PC-9 (cell line): Measurements from ENCODE around the gene ZNF692. TPM values are rescaled to one million over a fixed set of nuclear protein-coding genes. Genes with fewer than 3 reads are reported as not detected.

Source experiments
- BruUV-seq: library from RNA; stranded (reverse); fragments of 400-500 nt; replicated peaks from 2 replicates; lab custom pipeline; 2021; lab: Mats Ljungman, UMichigan
- CTCF ChIA-PET: fragments of 300-600 bp; sonication (Branson Sonifier 250); formaldehyde crosslinking; loops from one replicate; lab custom pipeline; 2022; ENCODE audit warnings: antibody characterized with exemption; lab: Charles Lee
- POLR2A ChIA-PET: fragments of 300-600 bp; sonication (Branson Sonifier 250); formaldehyde crosslinking; loops from one replicate; lab custom pipeline; 2022; ENCODE audit warnings: antibody characterized with exemption; ENCODE audit not compliant: unreplicated experiment; lab: Charles Lee
- DNase-seq, 2 experiments: peaks; one replicate each; pipeline versions ENCODE4 v3.0.0 to v3.0.0-alpha.2; 2015 to 2022; ENCODE audit warnings: mixed read lengths in 1 of 2
- H2AFZ ChIP-seq: fragments of 200-600 bp; sonication (generic); 2 replicates; pipeline ENCODE4 v1.8.1; 2017; ENCODE audit warnings: antibody characterized with exemption
- H3F3A ChIP-seq: fragments of 200-600 bp; sonication (generic); 2 replicates; pipeline ENCODE4 v1.8.1; 2017; ENCODE audit warnings: antibody characterized with exemption, mild to moderate bottlenecking, low read depth; ENCODE audit not compliant: insufficient read depth
- H3K27ac ChIP-seq: fragments of 200-600 bp; sonication (generic); 2 replicates; pipeline ENCODE4 v1.6.1; 2016; ENCODE audit warnings: mixed run types
- H3K27me3 ChIP-seq: fragments of 200-600 bp; sonication (generic); 2 replicates; pipeline ENCODE4 v1.6.1; 2016; ENCODE audit warnings: low read depth, mixed run types; ENCODE audit not compliant: insufficient read depth
- H3K36me3 ChIP-seq: fragments of 200-600 bp; sonication (generic); 2 replicates; pipeline ENCODE4 v1.6.1; 2016; ENCODE audit warnings: low read depth, mixed run types
- H3K4me1 ChIP-seq: fragments of 200-600 bp; sonication (generic); replicated peaks from 2 replicates; pipeline ENCODE4 v1.6.1; 2016; ENCODE audit warnings: mixed run types; ENCODE audit not compliant: insufficient read depth
- H3K4me2 ChIP-seq: fragments of 200-600 bp; sonication (generic); 2 replicates; pipeline ENCODE4 v1.6.1; 2017; ENCODE audit warnings: mixed run types
- H3K4me3 ChIP-seq: fragments of 200-600 bp; sonication (generic); 2 replicates; pipeline ENCODE4 v1.6.1; 2016; ENCODE audit warnings: mixed run types
- H3K79me2 ChIP-seq: fragments of 200-600 bp; sonication (generic); 2 replicates; pipeline ENCODE4 v1.6.1; 2017; ENCODE audit warnings: low read depth, mixed run types
- H3K9me2 ChIP-seq: fragments of 200-600 bp; sonication (generic); 2 replicates; pipeline ENCODE4 v1.8.1; 2017; ENCODE audit warnings: mild to moderate bottlenecking; ENCODE audit not compliant: insufficient read depth
- H3K9me3 ChIP-seq: fragments of 200-600 bp; sonication (generic); 2 replicates; pipeline ENCODE4 v1.8.1; 2016; ENCODE audit warnings: low read depth; ENCODE audit not compliant: insufficient read depth
- H4K20me1 ChIP-seq: fragments of 200-600 bp; sonication (generic); 2 replicates; pipeline ENCODE4 v1.8.1; 2017; ENCODE audit not compliant: insufficient read depth
- CTCF ChIP-seq: fragments of 200-600 bp; sonication (generic); conservative IDR thresholded peaks from 2 replicates; pipeline ENCODE4 v1.6.1; 2017; ENCODE audit warnings: mixed run types, antibody characterized with exemption, mild to moderate bottlenecking, moderate library complexity
- EZH2 ChIP-seq: fragments of 200-600 bp; sonication (generic); IDR thresholded peaks from 2 replicates; pipeline ENCODE4 v1.8.0; 2017; ENCODE audit warnings: antibody characterized with exemption, low read depth
- intact Hi-C: fragments of 100-400 bp; cut with micrococcal nuclease; formaldehyde crosslinking; loops from one replicate; pipeline ENCODE4 v1.10.0; 2022; ENCODE audit not compliant: unreplicated experiment
- total RNA-seq: library from RNA; stranded (reverse); gene quantifications from 2 replicates; pipeline ENCODE4 v1.2.3, GENCODE V29; 2021

ZNF692 gene
- total RNA-seq, 1 experiment from 2014 or later: 46.6 TPM

GRCh38 chr1:248828845-248829244 is 30.0 kb downstream of the ZNF692 start:
- DNase-seq: peak in 1 of 2 experiments; percentile 81
- H4K20me1 ChIP-seq: no peaks in the 10 kb centered on the region
- no peaks in the 10 kb centered on the region for H3K36me3 ChIP-seq
- no TSS peak for BruUV-seq
- H3K79me2 ChIP-seq: peaks cover 17% of the 10 kb centered on the region
- H3K27me3 ChIP-seq: no peaks in the 10 kb centered on the region
- no peaks in the 10 kb centered on the region for H3K9me2 ChIP-seq
- H3F3A ChIP-seq: peaks cover 16% of the 10 kb centered on the region
- TF ChIP-seq CTCF: no peak
- TF ChIP-seq EZH2: no peak
- CTCF ChIA-PET: no interaction called here
- H3K4me3 ChIP-seq: no peak overlapping the region
- no peak overlapping the region for H2AFZ ChIP-seq
- intact Hi-C loops: no loop called here
- peaks cover 33% of the 10 kb centered on the region for H3K4me1 ChIP-seq
- no peaks in the 10 kb centered on the region for H3K9me3 ChIP-seq
- H3K27ac ChIP-seq: peak overlapping the region; percentile 39; the same call in 1 of the 2 replicates
- POLR2A ChIA-PET: no interaction called here
- H3K4me2 ChIP-seq: peak overlapping the region; percentile 36

GRCh38 chr1:248825909-248826760 is 32.8 kb downstream of the ZNF692 start, which contains the start of gene SH3BP5L:
SH3BP5L (minus strand) TSS chr1:248825915; CDS start chr1:248824935, 980 bp downstream.
- TF ChIP-seq EZH2 (no peak), CTCF (peak; percentile 69)
- H3K27ac ChIP-seq: peak within 1 kb of the TSS; percentile 82
- no peaks in the 10 kb centered on the region for H3K36me3 ChIP-seq
- CTCF ChIA-PET: interaction anchor here (0.5 to 0.9 kb wide), 2 partner anchors 12 to 81 kb away, joined by 6 to 14 read pairs; partner anchors contain the start of gene ZNF672
- peaks cover 22% of the 10 kb centered on the region for H3K79me2 ChIP-seq
- H3K4me3 ChIP-seq: peak within 1 kb of the TSS; percentile 75
- H4K20me1 ChIP-seq: no peaks in the 10 kb centered on the region; the same call in 1 of the 2 replicates
- POLR2A ChIA-PET: interaction anchor here (0.6 to 1.5 kb wide), 7 partner anchors 11 to 1814 kb away, joined by 3 to 53 read pairs (median 7); partner anchors contain the start of genes PGBD2, ZNF672 and ZNF692
- peaks cover 33% of the 10 kb centered on the region for H3K4me1 ChIP-seq
- no peaks in the 10 kb centered on the region for H3K27me3 ChIP-seq
- H3K9me3 ChIP-seq: no peaks in the 10 kb centered on the region
- peak; percentile 80 to 87 for DNase-seq
- no TSS peak for BruUV-seq
- H3K4me2 ChIP-seq: peak within 1 kb of the TSS; percentile 93
- H3K9me2 ChIP-seq: no peaks in the 10 kb centered on the region
- intact Hi-C loops: loop anchor here (1.0 kb wide), 4 partner anchors 12 to 80 kb away; partner anchors contain the start of genes PGBD2 and ZNF672
- peaks cover 16% of the 10 kb centered on the region for H3F3A ChIP-seq
- peak within 1 kb of the TSS; percentile 95 for H2AFZ ChIP-seq

- no peaks in the 10 kb centered on the region; the same call in 1 of the 2 replicates for H4K20me1 ChIP-seq
- no TSS peak for BruUV-seq
- peaks cover 33% of the 10 kb centered on the region for H3K4me1 ChIP-seq
- CTCF ChIA-PET: interaction anchor here (0.9 kb wide), 1 partner anchor 12 kb away, joined by 14 read pairs; the partner anchor contains the start of gene ZNF672
- H3K27ac ChIP-seq: peak overlapping the region; percentile 82
- no peaks in the 10 kb centered on the region for H3K36me3 ChIP-seq
- POLR2A ChIA-PET: interaction anchor here (0.7 to 1.5 kb wide), 5 partner anchors 12 to 89 kb away, joined by 3 to 53 read pairs (median 7); partner anchors contain the start of genes ZNF672 and ZNF692
- H3K4me3 ChIP-seq: peak overlapping the region; percentile 75
- no peak for DNase-seq
- no peak for TF ChIP-seq EZH2
- no peak for TF ChIP-seq CTCF
- intact Hi-C loops: no loop called here
- peaks cover 16% of the 10 kb centered on the region for H3F3A ChIP-seq
- H3K27me3 ChIP-seq: no peaks in the 10 kb centered on the region
- H3K79me2 ChIP-seq: peaks cover 22% of the 10 kb centered on the region
- H3K4me2 ChIP-seq: peak overlapping the region; percentile 93
- no peaks in the 10 kb centered on the region for H3K9me2 ChIP-seq
- peak overlapping the region; percentile 95 for H2AFZ ChIP-seq
- H3K9me3 ChIP-seq: no peaks in the 10 kb centered on the region
These were observed 33.3 kb downstream of the ZNF692 start for GRCh38 chr1:248825573-248825908.
